Muscle of back (tissue), 11 donors: ENCODE results near the gene DYSF. TPM values are rescaled to one million over a fixed set of nuclear protein-coding genes. Genes with fewer than 3 reads are reported as not detected.

Experiments used
- DNase-seq, 3 donors: peaks; one replicate each; pipeline versions ENCODE4 v3.0.0 to v3.0.0-alpha.2; 2013
- polyA plus RNA-seq, 10 donors: library from polyadenylated mRNA; unstranded; fragments of 120-200 nt; gene quantifications; one replicate each; pipeline ENCODE4 v1.2.1, GENCODE V29; 2013; ENCODE audit not compliant: insufficient read length in 10 of 10

Gene DYSF
- polyA plus RNA-seq, 10 donors: 75.3 to 143 (median 114) TPM

DNA sequence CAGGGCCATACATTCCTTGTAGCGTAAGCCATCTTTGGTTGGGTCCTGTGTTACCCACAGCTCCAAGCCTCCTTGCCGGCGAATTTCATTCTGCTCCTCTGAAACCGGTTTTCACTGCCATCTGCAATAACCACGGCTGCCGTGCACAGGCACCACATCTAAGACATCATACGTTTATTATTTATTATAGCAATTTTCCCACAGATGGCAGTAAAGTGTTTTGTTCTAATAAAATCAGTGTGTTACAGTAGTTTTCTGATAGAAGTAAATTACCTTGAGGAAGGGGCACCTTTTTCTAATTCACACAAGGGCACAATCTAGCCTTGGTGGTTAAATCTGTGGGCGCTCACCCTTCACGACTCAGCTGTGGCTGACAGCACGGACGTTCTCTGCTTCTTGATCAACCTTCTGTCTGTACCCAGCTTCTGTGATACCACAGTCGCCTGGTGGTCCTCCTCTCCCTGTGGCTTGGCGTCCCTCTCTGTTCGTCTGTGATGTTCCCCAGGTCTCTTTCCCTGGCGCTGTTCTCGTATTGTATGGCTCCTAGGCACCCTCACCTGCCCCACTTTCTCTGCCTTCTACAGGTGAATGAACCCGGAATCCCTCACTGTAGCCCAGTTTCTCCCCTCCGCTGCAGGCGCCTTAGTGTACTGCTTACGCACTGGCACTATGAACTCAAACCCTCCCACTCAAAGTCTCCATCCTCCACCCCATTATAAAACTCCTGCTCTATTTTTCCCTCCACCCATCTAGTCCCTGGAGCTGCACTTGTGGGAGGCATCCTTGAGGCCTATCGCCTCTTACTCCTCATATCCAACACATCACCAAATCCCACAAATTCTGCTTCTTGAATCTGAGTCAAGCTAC is 236.8 kb downstream of the DYSF start:
- DNase-seq: no peak

DNA sequence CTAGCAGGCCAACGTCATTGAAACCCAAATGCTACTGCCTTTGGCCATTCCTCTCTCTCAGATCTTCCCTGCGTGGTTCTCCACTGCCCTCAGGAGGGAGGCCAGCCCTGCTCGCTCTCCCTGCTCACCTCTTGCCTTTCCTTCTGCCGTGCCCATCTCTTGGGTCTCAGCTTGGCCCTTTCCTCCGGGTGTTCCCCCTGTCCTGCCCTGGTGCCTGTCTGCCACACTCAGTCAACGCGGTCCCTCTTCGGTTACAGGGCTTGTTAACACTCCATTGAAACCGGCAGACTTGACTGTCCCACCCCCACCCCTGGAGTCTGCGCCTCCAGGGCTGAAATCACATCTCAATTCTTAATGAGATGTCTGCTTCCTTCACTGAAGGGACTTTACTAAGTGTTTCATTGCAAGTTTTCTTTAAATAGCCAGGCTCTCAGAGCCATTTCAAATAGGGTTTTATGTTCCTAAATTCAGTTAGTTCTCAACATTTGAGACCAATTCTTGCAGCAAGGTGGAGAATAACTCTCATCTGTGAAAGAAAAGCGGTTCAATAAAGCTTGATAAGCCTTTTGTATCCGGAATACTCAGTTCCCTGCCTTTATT is 237.6 kb downstream of the DYSF start:
- no peak for DNase-seq

DNA sequence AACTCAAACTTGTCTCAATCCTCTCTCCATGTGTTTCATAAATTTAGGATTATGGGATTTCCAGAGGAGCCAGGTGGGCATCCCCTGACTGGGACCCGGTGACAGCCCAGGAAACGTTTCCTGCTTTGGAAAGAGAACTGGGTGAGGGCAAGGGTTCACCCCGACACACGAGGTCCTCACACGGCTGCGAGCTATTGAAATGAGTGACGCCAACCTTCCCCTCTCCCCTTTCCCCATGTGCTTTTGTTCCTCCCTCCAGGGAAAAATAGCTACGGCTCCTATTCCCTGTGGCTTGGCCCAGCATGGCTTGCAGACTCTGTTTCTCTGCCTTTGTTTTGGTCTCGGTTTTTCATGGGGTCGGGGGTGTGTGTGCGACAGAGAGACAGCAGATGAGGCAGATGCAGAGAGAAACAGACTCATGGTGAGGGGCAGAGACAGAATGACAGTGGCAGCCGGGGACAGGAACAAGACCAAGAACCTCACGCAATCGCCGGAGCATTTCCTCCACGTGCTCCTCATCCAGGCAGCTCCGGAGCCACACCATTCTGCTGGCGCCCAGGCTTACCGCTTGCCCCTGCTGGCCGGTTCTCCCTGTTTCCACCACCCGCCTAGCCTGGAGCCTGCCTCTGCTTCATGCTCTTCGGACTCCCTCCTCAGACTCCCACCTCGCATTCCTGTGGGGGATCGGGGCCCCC is 238.5 kb downstream of the DYSF start:
- DNase-seq: peak; percentile 17 to 43 (median 19)

DNA sequence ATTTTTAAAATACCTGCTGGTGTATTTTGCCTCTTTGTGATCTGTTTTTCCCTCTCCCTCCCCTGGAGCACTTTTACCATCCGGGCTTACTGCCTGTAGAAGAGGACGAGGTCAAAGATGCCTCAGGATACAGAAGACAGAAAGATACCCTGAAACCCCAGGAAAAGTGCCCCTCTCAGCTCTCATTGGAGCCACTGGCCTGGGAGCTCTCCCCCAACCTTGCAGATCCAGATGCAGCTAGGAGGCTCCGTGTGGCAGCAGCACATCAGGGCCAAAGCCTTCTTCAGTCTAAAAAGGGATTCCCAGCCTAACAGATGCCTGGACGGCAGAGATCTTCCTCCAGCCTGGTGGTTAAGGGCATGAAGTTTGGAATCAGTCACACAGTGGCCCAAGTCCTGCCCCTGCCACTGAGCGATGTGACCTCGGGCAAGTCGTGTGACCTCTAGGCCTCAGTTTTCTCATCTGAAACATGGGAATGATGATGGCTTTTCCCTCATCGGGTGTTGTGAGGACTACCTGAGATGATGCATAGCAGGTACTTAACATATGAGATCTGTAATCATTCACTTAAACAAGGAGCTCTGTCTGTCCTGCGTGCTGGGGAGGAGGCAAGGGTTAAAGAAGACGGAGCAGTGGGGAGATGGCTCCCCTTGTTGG is 239.4 kb downstream of the DYSF start:
- DNase-seq: no peak

DNA sequence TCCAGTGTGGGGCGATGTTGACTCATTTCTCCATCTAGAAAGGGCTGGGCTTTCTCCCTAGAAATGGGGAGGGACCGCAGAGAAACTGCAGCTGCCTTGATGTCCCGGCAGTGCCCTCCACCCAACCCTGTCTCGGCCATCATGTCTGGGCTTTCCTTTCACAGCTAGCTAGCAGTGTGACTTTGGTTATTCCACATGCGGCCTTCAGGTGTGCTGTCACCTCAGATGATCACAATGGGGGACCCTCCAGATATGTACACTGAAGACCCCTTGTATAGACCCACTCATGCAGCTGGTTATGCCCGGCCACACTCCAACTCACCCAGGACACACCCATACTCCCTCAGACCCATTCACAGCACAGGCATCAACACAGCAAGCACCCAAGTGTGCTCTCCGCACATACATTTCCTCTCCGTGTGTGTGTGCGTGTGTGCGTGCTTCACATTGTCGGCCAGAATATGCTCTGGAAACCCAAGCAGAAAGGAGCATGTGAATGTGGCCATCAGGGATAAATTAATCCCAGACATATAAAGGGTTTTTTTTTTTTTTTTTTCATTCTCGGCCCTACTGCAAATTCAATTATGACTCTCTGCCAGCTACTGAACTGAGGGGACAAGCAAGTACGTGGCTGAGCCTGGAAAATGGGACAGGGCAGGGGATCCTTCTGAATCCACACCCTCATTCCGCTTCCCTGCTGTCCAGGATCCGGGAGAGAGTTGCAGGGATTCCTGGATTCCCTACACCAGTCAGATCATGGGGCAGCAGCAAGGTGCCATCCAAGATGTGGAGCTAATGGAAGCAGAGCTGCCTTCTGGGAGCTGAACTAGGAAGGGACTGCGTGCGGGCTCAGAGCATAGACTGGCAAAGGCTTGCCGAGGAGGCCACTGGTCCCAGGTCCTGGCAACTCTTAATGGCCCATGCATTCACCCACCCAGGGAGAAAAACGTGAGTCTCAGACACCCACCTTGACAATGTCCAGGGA is 240.2 kb downstream of the DYSF start:
- DNase-seq: peak; percentile 18 to 70 (median 35)

DNA sequence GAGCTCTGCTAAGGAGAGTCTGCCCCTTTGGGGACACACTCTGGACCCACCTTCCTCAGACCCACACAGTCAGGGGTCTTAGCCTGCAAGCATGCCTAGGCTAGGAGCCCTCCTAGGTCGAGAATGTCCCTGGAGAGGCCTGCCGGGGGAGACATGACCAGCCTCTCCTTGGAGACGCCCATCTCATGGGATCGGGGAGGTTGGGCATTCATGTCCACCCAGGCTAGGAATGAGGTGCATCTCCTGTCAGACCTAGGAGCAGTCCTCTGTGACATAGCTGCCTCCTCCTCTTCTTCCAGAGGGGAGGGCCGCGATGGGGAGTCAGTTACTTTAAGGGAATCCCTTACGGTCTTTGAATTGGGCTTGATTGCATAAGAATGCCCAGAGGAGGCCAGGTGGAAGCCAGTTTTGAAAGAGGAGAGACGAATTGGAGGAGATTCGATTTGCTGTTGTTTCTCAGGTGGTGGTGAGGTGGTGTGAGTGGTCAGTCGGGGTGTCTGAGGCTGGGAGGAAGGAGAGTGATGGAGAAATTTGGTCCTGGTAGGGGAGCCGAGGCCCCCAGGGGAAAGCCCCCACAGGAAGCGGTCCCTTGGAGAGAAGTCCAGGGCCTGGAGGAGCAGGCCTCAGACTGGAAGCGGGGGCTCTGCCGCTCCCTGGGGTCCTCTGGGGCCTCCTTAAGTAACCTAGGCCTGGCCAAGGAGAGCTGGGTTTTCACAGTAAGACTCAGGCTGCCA is 241.3 kb downstream of the DYSF start:
- no peak for DNase-seq

DNA sequence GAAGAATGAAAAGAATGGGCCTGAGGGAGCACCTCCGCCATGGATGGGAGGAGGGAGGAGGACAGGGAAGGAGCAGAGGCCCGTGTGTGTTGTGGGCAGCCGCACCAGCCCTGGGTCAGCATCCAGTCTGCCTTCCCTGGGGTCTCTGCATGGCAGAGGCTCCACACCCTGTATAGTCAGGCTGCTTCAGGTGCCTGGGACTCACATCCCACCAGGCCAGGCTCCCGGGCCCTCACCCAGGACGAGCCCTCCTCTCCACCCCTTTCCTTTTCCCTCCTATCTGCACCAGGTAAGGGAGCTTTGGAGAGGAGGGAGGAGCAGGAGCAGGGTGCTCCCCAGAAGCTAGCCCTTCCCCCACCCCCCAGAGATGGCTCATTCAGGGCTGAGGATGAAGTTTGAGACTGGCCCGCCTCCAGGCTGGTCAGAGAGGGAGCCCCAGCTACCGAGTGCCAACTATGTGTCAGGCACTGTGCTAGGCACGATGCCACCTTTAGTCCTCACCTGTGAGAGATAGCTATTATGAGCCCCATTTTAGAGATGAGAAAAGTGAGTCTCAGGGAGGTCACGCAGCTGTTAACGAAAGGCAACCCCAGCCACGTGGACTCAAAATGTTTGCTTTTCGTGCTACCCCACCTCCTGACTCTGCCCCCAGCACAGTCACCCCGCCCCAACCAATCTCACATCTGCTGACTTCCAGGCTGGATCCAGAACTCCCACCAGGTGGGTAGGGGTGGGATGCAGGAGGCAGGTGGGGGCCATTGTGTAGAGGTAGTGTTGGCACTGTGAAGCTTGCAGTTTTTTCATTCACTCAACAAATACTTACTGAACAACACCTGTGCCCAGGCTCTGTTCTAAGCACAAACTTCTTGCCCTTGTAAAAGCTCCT is 242.1 kb downstream of the DYSF start:
- DNase-seq: no peak

DNA sequence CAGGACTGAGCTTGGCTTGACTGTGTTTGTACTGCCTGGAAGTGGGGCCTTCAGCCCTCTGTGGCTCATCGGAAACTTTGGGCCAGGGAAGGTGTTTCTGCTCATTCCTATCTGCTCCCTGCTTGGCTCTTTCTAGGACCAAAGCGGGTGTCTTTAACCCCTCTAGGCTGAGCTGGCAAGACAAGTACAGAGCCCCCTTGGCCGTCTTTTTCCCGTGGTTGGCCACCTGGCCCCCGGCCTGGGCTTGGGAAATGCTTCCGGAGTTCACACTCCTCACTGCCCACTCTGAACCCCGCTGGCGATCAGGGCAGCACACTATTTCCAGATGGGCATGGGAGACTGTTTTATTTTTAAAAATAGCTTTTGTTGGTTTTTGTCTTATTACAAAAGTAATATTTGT is 243.0 kb downstream of the DYSF start:
- peak in 2 of 3 donors; percentile 22 to 35 for DNase-seq

DNA sequence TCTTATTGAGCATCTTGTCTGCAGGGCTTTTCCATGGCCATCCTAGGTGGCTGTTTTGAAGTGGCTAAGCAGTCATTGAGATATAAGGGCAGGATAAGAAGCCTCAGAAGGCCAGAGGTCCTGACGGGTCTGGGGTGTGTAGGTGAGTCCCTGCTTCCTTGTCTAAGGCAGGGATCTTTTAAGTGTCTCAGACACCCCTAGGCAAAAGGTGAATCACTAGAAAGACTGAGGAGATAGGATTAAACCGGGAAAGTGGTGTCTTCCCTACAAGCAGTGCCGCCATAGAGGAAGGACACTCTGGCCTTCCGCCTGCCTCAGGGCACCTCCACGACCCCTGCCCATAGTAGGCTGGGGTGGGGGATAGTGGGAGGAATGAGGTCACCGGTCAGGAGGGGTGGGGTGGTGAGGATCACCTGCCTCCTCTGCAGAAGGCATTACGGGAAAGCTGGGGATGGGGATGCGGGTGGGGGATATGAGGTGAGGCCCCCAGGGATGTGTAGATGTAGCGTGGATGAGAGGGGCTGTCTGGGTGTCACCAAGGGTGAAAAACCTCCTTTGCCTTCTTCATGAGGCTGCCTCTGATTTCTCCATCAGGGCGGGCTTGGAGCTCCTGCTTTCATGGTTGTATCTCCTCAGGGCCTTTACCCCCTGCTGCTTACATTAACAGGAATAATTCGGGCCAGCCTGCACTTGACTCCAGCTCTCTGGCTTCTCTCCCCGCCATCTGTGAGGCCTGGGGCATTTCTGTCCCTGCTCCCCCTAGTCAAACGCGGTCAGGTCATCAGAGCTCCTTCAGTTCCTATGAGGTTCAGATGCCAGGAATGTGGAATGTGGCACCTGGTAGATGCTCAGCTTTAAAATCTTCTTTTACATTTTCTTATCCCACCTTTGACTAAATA is 244.0 kb downstream of the DYSF start:
- DNase-seq: no peak

DNA sequence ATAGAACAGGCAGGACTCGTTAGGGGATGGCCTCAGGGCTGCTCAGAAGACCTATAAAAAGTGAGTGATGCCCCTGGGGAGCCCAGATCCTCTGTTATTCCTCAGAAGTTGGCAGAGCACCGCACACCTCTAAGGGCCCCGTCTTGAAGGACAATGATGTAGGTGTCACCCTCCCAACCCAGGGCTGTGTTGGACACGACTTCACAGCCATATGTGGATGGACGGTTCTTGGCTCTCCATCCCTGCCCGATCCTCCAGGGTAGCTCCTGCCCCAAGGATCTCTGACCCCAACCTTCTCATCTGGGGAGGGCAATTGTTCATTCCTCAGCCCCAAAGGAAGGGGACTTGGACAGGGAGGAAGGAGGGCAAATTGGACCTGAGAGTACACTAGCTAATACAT is 246.1 kb downstream of the DYSF start:
- no peak for DNase-seq

DNA sequence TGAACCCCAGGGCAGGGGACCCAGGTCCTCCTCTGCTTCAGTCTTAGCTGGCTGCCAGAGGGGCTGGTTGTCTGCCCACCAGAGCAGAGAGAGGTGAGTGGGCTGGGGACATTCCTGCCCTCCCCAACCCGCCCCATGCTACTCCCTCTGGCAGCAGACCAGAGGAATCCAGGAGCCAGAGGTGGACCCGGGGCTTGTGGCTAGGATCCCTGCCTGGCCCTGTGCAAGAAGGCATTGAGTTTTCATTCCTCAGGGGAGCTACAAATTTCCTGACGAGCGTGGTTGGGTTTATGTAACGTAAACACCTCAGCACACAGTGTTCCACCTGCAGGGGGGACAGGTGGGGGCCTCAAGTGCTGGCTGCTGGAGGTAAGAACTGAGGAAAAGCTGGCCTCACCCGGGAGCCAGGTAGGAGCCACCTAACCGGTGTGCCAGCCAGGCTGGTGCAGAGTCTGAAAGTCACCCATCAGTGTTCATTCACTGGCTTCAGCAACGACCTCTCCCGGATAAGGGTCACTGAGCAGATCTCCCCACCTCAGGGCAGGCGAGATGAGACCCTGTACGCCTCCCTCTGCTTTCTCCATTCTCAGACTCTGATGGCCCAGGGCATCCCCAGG is 246.8 kb downstream of the DYSF start:
- DNase-seq: no peak

DNA sequence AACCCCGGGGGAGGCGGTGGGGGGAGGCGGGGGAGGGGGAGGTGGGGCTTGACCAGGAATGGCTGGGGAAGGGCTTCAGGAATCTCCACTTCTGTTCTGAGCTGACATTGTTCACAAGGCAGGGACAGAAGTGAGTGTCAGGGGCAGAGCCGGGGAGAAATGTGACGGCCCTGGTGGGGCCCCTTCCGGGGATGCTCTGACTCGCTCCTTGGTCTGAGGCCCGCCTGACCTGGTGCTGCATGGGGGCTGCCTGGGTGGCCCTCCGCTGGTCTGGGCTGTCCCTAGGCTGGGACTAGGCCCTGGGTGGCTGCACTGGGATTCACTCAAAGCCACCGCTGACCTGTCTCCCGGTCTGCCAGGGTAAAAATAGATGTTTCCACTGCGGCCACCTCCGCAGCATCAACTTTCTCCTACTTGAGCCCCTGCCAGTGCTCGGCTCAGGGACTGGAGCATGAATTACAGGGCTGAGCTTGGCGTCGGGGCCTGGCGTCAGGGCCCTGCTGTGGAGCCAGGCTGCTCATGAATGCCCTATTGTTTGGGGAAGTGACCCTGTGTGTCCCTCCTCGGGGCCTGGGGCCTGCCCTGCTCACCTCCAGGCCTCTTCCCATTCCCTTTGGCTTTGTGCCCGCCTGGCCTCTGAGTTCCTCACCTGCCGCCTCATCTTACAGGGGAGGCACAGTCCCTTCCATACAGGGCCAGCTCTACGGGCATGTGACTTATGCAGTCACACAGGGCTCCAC is 247.5 kb downstream of the DYSF start:
- DNase-seq: peak; percentile 51 to 89 (median 86)

DNA sequence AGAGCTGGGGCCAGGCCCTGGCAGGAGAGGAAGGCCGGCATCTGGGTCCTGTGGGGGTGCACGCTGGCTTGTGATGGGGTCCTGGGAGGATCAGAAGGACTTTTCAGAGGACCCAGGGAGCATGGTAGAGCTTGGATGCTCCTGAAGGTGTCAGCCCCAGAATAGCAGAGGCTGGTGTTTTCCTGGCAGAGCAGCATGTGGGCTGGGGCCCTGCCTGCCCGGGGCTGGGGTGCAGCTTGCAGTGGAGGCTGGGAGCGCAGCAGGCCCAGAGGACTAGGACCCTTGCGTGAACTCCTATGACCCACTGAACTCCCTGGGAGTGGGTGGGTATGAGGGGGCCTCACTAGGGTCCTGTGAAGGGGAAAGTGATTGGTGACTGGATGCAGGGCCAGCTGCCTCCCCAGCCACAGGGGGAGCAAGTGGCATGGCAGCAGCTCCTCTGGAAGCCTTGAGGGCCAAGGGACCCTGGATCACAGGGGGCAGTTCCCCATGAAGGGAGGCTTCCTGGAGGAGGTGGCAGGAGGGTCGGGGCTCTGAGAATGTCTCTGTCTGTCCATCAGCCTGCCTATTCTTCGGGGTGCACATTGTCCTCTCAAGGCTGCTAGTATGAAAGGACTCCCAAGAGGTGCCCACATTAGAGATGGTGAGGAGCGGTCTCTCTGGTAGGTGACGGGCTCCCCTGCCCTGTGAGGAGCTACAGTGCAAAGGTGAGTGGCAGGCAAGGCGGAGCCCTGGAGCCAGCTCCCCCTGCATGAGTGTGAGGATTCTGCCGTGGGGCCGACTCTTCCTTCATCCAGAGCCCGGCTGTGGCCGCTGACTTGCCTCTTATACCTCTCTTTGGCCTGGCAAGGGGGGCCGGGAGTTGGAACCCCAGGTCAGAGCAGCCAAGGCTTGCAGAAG is 249.0 kb downstream of the DYSF start:
- no peak for DNase-seq

DNA sequence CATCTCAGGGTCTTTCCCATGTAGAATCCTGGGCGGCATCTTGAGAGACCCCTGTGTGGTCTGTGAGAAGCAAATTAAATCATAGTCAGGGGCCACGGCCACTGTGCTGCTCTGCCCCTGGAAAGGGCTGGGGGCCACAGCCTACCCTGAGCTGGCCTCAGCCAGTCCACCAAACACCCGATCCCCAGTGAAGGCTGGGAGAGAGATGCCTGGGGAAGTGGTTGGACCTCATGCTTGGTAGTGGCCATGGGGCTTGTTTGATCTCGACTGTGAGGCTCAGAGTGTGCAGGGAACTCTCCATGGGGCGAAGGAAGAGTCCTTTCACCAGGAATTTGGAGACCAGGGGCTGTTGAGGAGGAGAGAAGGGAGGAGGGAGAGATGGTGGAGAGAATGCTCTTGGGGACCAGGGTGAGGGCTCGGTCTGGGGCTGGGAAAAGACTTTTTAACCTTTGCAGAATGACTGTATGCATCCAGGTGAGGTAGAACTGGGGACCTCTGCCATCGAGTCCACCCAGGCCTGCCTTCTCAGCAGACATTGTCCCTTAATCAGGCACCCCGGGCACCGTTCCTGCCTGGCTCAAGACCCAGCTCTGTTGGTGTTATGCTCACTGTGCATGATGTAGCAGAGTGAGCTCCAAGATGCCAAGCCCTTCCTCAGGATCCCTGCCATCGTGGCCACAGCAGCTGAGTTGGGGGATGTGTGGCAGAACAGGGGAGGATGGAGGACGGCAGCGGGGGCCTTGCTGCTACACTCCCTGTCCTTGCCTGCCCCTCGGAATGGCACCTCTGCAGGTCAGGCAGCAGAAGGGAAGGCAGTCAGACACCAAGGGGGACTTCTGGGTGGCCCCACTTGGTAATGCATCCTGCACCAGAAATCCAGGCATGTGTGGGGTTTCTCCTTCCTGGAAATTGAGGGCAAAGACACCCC is 249.9 kb downstream of the DYSF start:
- DNase-seq: no peak

DNA sequence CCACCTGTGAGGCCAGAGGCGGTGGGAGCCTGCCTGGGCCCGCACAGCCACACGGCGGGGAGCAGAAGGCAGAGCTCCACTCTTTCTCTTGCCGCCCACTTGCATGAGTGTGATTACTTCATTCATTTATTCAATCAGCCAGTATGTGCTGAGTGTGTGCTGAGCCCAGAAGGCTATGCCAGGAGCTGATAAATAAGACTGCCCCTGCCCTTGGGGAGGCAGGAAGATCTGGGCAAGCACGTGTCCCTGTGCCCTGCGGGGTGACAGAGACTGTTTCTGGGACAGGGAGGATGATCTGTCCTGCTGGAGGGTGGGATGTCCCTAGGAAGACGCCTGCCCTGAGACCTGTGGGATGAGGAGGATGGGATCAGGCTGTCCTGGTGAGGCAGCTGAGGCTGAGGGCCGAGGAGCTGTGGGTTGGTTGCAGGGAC is 250.8 kb downstream of the DYSF start:
- DNase-seq: no peak
